Loucy (cell line): Measurements from ENCODE around the gene ZNF385C.

Source experiments
- H2AFZ ChIP-seq: fragments of 200-600 bp; sonication (generic); 2 replicates; pipeline ENCODE4 v1.6.0; 2016; ENCODE audit warnings: antibody characterized with exemption, mild to moderate bottlenecking, low read length, moderate library complexity
- H3F3A ChIP-seq: fragments of 200-600 bp; 2 replicates; pipeline ENCODE4 v1.6.0; 2016; ENCODE audit warnings: antibody characterized with exemption, low read depth, mild to moderate bottlenecking
- H3K27me3 ChIP-seq: fragments of 200-600 bp; sonication (generic); 2 replicates; pipeline ENCODE4 v1.6.1; 2014; ENCODE audit warnings: low read length, mild to moderate bottlenecking; ENCODE audit not compliant: insufficient read depth, poor library complexity, severe bottlenecking
- H3K36me3 ChIP-seq: fragments of 200-600 bp; sonication (generic); 2 replicates; pipeline ENCODE4 v1.6.1; 2016; ENCODE audit warnings: low read length; ENCODE audit not compliant: insufficient read depth
- H3K4me1 ChIP-seq: fragments of 200-600 bp; sonication (generic); 2 replicates; pipeline ENCODE4 v1.5.1; 2014; ENCODE audit warnings: low read length, mild to moderate bottlenecking; ENCODE audit not compliant: insufficient read depth, poor library complexity, severe bottlenecking
- H3K4me2 ChIP-seq: fragments of 200-600 bp; sonication (generic); 2 replicates; pipeline ENCODE4 v1.6.0; 2014; ENCODE audit warnings: antibody characterized with exemption, low read length, low read depth, mild to moderate bottlenecking; ENCODE audit not compliant: poor library complexity, severe bottlenecking
- H3K4me3 ChIP-seq: fragments of 200-600 bp; sonication (generic); 2 replicates; pipeline ENCODE4 v1.5.1; 2014; ENCODE audit warnings: low read length, mild to moderate bottlenecking, mixed read lengths; ENCODE audit not compliant: poor library complexity, severe bottlenecking
- H3K79me2 ChIP-seq: fragments of 200-600 bp; sonication (generic); 2 replicates; pipeline ENCODE4 v1.6.1; 2014; ENCODE audit warnings: low read length; ENCODE audit not compliant: insufficient read depth
- H3K9ac ChIP-seq: fragments of 200-600 bp; sonication (generic); 2 replicates; pipeline ENCODE4 v1.6.0; 2014; ENCODE audit warnings: mild to moderate bottlenecking, low read depth, low read length, moderate library complexity; ENCODE audit not compliant: poor library complexity, severe bottlenecking
- H3K9me2 ChIP-seq: fragments of 200-600 bp; sonication (generic); replicated peaks from 2 replicates; pipeline ENCODE4 v1.6.1; 2016; ENCODE audit warnings: low read depth, low read length, mixed read lengths
- H3K9me3 ChIP-seq: fragments of 200-600 bp; sonication (generic); 2 replicates; pipeline ENCODE4 v1.6.1; 2014; ENCODE audit warnings: mild to moderate bottlenecking, antibody characterized with exemption, low read length, low read depth; ENCODE audit not compliant: insufficient read depth
- H4K20me1 ChIP-seq: fragments of 200-600 bp; sonication (generic); 2 replicates; pipeline ENCODE4 v1.6.0; 2014; ENCODE audit warnings: antibody characterized with exemption, low read length, mild to moderate bottlenecking; ENCODE audit not compliant: insufficient read depth, poor library complexity, severe bottlenecking
- EZH2phosphoT487 ChIP-seq: fragments of 200-600 bp; IDR thresholded peaks from 2 replicates; pipeline ENCODE4 v1.6.1; 2018; ENCODE audit warnings: antibody characterized with exemption, mild to moderate bottlenecking, moderate library complexity, borderline replicate concordance
- TF ChIP-seq, protein P1 (sequence below): fragments of 200-600 bp; sonication (generic); conservative IDR thresholded peaks from 2 replicates; pipeline ENCODE4 v1.5.1; 2014; ENCODE audit warnings: mild to moderate bottlenecking, antibody characterized with exemption, low read length

Gene ZNF385C

DNA sequence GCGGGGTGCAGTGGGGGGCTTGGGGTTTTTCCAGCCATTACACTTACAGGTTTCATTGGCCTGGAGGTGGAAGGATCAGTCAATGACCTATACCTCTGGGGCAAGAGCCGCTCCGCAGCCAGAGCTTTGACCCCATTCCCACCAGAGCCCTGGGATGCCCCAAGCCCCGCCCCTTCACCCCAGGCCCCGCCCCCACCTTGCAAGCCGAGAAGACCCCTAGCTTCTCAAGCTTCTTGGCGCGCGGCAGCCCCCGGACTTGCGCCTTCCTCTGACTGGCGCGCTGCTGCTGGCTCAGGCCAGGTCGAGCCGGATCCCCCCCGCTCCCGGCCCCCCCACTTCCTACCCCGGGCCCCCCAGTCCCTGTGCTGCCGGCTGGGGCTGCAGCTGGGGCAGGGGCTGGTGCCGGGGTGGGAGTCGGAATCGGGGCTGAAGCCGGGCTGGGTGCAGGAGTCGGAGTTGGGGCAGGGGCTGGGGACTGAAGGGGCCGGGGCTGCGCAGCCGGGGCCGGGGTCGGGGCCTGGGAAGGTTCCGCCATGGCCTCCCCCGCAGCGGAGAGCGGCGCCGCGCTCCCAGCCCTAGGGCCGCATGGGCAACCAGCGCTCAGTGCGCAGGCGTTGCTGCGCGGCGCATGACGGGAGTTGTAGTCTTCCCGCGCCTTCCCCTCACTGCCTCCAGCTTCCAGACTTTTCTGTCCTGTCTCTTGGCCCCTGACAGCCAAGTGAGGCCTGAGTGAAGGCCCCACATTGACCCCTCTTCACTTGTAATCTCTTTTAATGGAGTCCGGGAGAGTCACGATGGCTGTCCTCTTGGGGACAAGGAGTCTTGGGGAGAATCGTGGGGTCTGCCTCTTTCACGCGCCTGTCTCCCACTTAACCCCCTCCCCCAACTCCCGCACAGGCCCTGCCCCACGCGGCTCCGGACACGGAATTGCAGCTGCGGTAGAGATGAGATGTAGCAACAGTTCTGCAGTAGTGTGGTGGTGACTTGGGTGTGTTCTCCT lies 22.8 kb upstream of the ZNF385C start, which contains the start of gene KAT2A:
KAT2A (minus strand) TSS at position 598 of the 1,000 bp plus-strand sequence; CDS start at position 535, 63 bp downstream.
- Histone ChIP-seq H3K9ac (peak within 1 kb of the TSS; percentile 89), H3K9me2 (no peaks in the 10 kb centered on the region), H2AFZ (peak within 1 kb of the TSS; percentile 96)

DNA sequence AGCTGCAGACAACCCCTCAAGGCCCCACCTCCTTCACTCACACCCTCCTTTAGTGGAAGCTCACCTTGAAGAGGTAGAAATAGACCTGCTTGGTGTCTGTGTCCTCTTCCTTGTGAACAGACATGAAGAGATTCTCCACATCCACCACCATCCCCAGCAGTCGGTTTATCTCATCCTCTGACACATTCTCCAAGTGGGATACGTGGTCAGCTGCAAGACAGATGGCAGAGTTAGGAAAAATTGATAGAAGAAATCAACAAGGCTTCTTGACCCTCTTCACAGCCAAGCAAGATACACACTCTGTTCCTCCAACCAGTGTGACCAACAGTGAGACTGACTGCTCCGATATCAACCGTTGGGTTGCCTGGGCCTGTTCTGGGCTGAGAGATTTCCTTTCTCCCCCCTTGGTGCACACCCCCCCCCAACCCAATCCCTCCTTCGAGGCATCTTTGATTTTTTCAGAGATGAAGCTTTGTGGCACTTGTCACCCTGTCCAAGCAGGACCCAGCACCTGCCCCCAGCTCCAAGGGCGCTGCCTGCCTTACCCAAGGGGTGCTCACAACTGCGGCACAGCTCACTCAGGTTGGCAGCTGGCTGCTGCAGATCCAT lies 22.0 kb upstream of the ZNF385C start:
- no peaks in the 10 kb centered on the region for H3K9me2 ChIP-seq
- peaks cover 15% of the 10 kb centered on the region; the same call in 1 of the 2 replicates for H3K79me2 ChIP-seq
- H2AFZ ChIP-seq: no peak overlapping the region
- peak overlapping the region; percentile 89 for H3K9ac ChIP-seq
- TF ChIP-seq, protein P1, sequence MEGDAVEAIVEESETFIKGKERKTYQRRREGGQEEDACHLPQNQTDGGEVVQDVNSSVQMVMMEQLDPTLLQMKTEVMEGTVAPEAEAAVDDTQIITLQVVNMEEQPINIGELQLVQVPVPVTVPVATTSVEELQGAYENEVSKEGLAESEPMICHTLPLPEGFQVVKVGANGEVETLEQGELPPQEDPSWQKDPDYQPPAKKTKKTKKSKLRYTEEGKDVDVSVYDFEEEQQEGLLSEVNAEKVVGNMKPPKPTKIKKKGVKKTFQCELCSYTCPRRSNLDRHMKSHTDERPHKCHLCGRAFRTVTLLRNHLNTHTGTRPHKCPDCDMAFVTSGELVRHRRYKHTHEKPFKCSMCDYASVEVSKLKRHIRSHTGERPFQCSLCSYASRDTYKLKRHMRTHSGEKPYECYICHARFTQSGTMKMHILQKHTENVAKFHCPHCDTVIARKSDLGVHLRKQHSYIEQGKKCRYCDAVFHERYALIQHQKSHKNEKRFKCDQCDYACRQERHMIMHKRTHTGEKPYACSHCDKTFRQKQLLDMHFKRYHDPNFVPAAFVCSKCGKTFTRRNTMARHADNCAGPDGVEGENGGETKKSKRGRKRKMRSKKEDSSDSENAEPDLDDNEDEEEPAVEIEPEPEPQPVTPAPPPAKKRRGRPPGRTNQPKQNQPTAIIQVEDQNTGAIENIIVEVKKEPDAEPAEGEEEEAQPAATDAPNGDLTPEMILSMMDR: no peak
- TF ChIP-seq EZH2phosphoT487: no peak
- peaks cover 13% of the 10 kb centered on the region for H3K4me1 ChIP-seq
- no peaks in the 10 kb centered on the region for H3F3A ChIP-seq
- no peaks in the 10 kb centered on the region for H4K20me1 ChIP-seq
- peaks cover 14% of the 10 kb centered on the region; the same call in 1 of the 2 replicates for H3K36me3 ChIP-seq
- H3K27me3 ChIP-seq: no peaks in the 10 kb centered on the region
- H3K4me2 ChIP-seq: peak overlapping the region; percentile 89
- H3K9me3 ChIP-seq: no peaks in the 10 kb centered on the region
- peak overlapping the region; percentile 94 for H3K4me3 ChIP-seq

More for the DNA sequence above, 22.8 kb upstream of the ZNF385C start, which contains the start of gene KAT2A:
- no peaks in the 10 kb centered on the region for H3K27me3 ChIP-seq
- peak within 1 kb of the TSS; percentile 94 for H3K4me3 ChIP-seq
- peaks cover 13% of the 10 kb centered on the region for H3K4me1 ChIP-seq
- TF ChIP-seq EZH2phosphoT487: no peak
- TF ChIP-seq, protein P1: no peak
- no peaks in the 10 kb centered on the region for H3K9me3 ChIP-seq
- peak within 1 kb of the TSS; percentile 89 for H3K4me2 ChIP-seq
- H3K79me2 ChIP-seq: peaks cover 15% of the 10 kb centered on the region; the same call in 1 of the 2 replicates
- H3K36me3 ChIP-seq: peaks cover 22% of the 10 kb centered on the region; the same call in 1 of the 2 replicates
- H3F3A ChIP-seq: no peaks in the 10 kb centered on the region
- H4K20me1 ChIP-seq: no peaks in the 10 kb centered on the region

DNA sequence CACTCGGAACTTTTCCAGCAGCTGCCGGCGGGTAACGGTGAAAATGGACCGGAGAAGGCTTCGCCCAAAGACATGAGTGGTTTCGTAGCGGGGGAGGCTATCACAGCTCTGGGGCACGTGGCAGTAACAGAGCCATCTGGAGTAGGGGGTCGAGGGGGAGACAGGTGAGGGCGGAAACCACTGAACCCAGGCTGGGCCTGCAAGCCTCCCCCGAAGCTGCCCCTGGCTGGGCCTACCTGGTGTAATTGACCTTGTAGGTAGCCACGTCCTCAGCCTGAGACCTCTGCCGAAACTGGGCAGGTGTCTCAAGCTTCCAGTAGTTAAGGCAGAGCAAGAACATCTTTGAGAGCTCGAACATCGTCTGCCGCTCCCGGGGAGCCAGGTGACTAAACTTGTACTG lies 21.0 kb upstream of the ZNF385C start:
- Histone ChIP-seq H4K20me1 (no peaks in the 10 kb centered on the region), H2AFZ (no peak overlapping the region), H3K79me2 (peaks cover 15% of the 10 kb centered on the region; the same call in 1 of the 2 replicates), H3K9me2 (no peaks in the 10 kb centered on the region), H3K4me2 (peak overlapping the region; percentile 89), H3K4me1 (peaks cover 13% of the 10 kb centered on the region), H3K4me3 (peak overlapping the region; percentile 94), H3K9me3 (no peaks in the 10 kb centered on the region), H3K27me3 (no peaks in the 10 kb centered on the region), H3K36me3 (peaks cover 6% of the 10 kb centered on the region; the same call in 1 of the 2 replicates), H3F3A (no peaks in the 10 kb centered on the region), H3K9ac (peak overlapping the region; percentile 44)
- TF ChIP-seq EZH2phosphoT487: no peak
- TF ChIP-seq, protein P1: no peak
